Hippocampal formation (tissue), 2 donors: Measurements from ENCODE around the gene GDPD5.

Experiments
- DNase-seq, 2 donors: peaks; one replicate each; lab custom pipeline; 2025; lab: John Stamatoyannopoulos, UW

GDPD5 gene

DNA sequence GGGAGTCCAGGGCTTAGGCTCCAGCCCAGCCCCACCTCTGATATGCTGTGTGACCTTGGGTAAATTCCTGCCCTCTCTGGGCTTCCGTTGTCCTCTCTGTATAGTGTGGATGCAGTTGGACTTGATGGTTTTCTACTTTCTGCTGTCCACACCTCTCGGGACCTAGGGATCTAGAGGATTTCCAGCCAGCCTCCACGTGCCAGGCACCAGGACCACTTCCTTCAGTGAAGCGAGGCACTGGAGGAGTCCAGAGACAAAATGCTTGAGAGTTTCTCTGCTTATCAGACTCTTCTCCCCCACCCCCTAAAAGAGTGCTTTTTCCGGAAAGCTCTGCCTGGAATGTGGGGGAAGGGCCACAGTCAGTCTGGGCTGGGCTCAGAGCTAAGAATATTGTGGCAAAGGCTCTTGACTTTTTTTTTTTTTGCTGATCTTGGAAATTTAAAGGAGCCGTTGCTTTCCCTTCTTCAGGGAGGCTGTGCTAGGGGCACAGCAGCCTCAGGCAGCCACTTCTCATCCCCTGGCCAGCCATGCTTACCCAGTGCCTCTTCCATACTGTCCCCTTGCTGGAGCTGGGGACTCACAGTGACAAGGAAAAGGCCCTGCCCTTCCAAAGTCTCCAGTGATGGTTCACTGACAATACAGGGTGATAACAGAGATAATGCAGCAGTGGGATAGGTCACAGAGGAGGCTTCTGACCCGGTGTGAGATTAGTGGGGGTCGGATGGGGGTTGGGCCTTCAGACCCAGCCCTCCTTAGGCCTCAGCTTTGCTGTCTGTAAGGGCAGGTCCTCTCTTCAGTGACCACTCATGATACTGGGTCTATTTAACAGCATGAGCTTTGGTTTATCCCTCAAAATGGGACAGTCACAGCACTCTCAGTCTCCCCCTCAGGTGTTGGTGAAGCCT lies 33.5 kb upstream of the GDPD5 start:
- DNase-seq = no peak

DNA sequence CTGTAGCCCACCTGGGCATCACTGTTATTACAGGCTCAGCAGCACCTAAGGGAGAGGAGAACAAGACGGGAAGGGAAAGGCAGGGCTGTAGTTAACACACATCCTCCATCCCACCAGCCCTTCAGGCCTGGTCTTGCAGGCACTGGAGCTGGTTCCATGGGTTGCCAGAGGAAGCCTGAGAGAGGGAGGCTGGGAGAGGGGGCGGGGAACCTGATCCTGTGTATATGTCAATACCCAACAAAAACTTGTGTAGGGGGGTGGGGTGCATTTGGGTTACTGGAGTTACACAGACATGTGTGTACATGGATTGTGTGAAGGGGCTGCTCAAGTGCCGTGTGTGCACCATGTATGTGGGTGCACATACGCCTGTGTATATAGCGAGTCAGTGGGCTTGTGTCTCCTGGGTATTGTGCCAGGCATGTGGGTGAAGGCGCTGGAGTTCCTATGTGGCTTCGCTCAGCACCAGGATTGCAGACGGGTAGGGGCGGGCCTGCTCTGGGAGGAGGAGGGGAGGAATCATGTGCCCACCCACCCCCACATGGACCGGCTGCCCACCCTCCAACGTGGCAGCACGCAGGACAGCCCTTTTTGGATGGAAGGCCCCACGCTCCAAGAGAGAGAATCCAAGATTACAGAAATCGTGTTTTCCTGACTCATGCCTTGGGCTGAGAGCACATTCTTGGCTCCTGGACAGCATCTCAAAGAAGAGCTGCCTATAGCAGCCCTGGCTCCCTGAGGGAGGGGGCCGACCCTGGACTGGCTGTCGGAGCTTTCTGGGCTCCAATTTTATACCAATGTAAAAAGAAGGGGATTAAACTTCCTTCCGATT lies 32.1 kb upstream of the GDPD5 start:
- no peak for DNase-seq

DNA sequence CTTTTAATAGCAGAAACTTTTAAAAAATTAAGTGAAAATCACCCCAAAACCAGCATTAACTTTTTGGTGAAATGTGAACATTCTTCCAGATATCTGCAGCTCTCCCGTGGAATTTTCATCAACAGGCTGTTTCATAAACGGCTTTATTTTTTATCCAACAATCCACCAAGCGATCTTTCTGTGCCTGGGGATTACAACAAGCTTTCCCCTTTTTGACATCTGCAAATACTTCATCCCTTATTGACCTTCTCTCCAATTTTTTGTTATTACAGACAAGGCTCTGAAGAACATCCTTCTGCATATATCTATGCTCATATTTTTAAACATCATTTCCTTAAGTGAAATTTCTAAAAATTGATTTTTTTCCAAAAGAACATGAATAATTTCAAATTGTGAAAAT lies 30.5 kb upstream of the GDPD5 start:
- DNase-seq = no peak

- no peak for DNase-seq
These were observed 29.5 kb upstream of the GDPD5 start for GRCh38 chr11:75555079-75555811.

- peak; percentile 94 to 95 for DNase-seq
These were observed 28.7 kb upstream of the GDPD5 start for GRCh38 chr11:75554258-75555022.

DNA sequence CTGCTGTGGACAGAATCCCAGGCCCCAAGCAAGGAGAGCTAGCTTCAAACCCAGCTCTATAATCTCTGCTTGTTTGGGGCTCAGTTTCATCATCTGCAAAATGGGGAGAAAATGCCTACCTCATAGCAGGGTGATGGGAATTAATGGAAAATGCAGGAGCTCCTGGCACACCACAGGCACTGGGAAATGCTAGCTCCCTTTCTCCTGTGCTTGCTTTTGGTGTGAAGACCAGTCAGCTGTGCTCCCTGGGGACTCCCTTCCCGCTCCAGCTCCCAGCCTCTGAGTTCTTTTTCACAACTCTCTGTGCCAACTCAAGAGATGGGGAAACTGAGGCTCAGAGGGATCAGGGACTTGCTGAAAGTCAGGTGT lies 28.1 kb upstream of the GDPD5 start:
- DNase-seq = no peak

DNA sequence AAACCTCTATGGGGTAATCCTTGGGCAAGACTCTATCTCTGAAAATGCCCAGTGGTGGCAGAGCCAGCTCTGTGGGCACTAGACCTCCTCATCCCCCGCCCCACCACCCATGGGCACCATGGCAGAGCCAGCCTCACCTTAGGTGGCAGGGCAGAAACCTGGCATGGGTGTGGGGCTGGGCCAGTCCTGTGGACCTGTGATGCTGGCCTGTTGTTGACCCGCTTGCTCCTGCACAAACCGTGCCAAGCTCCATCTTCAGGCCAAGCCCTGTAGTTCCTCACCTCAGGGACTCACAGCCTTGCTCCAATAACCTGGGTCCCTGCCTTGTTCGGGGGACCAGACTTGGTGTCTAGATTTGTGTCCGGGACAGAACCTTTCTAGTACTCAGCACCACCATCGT lies 27.4 kb upstream of the GDPD5 start:
- DNase-seq = no peak

DNA sequence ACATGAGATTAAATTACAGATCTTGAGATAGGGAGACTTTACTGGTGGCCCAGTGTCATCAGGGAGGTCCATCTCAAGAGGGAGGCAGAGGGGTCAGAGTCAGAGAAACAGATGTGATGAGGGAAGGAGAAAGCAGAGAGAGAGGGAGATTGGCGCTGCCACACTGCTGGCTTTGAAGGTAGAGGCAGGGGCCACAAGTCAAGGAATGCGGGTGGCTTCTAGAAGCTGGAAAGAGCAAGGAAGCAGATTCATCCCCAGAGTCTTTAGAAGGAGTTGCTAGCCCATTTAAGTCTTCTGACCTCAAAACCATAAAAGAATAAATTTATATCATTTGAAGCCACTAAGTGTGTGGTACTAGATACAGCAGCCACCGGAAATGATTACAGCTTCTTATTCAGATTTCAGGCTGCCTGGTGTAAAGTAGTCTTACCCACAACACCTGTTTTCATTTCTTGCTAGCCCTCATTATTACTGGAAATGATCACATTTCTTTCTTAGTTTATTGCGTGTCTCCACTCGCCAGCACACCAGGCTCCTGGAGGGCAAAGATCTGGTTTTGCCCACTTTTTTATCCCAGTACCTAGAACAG lies 23.7 kb upstream of the GDPD5 start:
- DNase-seq = no peak

DNA sequence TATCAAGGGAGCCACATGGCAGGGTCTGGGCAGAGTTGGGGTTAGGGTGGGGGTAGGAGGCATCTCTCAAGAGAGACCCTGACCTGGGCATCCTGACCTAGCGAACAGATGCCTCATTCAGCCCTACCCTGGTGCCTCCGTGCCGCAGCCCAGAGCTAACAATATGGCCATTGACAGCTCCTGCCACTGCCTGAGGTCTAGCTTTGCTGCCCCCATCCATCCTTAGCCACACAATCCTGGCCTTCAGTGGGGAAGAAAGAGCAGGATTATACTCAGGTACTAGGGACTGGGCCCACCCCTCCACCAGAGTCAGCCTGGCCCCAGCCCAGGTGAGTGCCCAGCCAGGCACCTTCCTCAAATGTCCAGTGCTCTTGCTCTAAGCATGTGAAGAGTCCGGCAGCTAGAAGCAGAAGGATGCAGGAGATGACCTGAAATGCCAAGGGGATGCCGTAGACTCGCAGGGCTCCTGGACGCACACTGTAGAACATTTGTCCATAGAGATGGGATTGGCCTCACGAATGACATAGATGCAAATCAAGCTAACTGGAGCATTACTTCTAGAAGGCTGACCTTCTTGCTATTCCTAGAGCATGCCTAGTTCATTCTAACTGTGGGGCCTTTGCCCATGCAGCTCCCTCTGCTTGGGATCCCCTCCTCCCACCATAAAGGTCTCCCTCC lies 23.0 kb upstream of the GDPD5 start:
- DNase-seq = no peak

DNA sequence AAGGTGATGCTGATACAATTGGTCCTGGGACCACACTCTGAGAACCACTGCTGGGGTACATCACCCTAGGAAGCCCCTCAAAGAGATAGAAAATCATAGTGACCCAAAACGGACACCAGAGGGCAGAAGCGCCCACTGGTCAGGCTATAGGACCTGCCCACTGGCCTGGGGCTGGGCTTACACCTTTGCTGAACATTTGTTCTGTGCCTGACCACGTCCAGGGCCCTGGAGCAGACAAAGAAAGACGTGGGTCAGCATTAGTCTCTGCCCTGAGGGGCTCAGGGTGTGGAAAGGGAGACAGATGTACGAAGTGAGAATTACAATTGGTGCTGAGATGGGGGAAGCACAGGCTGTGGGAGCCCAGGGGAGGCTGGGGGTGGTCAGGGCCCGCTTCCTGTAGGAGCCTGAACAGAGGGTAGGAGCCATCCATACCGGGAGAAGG lies 21.9 kb upstream of the GDPD5 start:
- DNase-seq = peak; percentile 9 to 45

GRCh38 chr11:75547177-75547576 lies 21.4 kb upstream of the GDPD5 start:
- no peak for DNase-seq

- no peak for DNase-seq
These were observed 18.1 kb upstream of the GDPD5 start for GRCh38 chr11:75543806-75544205.

- DNase-seq = no peak
These were observed 16.3 kb upstream of the GDPD5 start for GRCh38 chr11:75542088-75542438.

DNA sequence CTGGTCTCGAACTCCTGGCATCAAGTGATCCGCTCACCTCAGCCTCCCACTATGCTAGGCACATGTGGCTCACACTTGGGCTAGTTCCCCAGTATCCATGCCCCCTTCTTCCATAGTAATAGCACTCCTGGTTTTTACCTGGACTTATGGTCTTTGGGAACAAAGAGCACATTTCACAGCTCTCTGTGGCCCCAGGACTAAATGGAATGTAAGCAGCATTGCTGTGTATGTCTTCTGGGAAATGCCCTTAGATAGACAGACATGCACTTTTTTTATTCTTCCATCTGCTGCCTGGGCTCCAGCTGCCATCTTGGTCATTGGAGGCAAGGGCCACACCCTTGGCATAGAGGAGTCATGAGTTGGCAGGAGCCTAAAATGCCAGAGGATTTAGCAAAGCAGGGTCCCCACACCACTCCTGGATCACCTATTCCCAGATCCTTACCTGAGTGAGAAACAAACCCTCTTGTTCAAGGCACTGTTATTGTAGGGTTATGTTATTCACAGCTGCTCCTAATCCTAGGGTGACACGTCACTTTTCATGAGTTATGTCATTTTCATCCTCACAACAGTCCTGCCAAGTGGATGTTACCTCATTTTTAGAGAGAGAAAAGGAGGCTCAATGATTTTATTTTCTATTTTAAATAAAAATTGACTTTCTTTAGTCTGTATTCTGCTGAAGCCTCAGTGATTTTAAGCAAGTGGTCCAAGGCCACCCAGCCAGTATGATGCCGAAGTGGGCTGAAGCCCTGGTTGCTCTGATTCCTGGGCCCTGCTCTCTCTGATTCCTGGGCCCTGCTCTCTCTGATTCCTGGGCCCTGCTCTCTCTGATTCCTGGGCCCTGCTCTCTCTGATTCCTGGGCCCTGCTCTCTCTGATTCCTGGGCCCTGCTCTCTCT lies 15.7 kb upstream of the GDPD5 start:
- DNase-seq = no peak

GRCh38 chr11:75539459-75540334 lies 14.0 kb upstream of the GDPD5 start:
- no peak for DNase-seq

DNA sequence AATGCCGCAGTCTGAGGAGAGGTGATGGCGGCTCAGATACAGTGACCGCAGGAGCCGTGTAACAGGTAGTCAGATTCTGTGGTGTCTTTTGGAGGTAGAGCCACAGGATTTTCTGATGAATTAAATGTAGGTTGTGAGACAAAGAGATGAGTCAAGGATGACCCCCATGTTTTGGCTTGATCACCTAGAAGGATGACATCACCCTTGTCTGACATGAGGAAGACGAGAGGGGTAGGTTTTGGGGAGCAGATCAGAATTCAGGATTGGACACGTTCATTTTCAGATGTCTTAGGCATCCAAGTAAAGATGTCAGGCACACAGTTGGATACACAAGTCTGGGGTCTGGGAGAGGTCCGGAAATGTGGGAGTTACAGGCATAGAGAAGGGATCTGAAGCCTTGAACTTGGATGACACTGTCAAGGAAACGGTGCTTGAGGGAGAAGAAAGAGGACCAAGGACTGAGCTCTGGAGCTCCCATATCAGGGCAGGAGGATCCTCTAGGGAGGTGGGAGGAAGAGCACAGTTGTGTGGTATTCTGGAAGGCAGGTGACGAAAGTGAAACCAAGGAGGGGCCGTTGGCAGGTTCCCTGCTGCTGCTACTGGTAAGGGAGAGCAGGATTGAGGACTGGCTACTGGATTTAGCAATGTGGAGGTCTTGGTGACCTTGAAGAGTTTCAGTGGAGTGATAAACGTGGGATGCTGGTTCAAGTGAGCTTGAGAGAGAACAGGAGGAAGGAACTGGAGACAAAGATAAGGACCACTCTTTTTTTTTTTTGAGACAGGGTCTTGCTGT lies 12.6 kb upstream of the GDPD5 start:
- DNase-seq = no peak

- no peak for DNase-seq
These were observed 12.0 kb upstream of the GDPD5 start for GRCh38 chr11:75537740-75538139.
